Upper lobe of left lung (tissue), 4 donors: ENCODE data around the gene BPTF.

ENCODE experiments used
- EP300 ChIP-seq, 4 donors: sonication (generic); formaldehyde crosslinking; IDR thresholded peaks; one replicate each; pipeline ENCODE4 v1.5.1; 2017; ENCODE audit warnings: antibody characterized with exemption in 4 of 4, control low read depth in 2 of 4
- TF ChIP-seq, protein P1 (sequence below), 6 experiments: fragments of 450-650 bp in 4 of 6; fragments of 200-600 bp in 2 of 6; sonication (generic) in 2 of 6; IDR thresholded peaks; one replicate each; pipeline ENCODE4 v1.5.1; 2016 to 2019; ENCODE audit warnings: antibody characterized with exemption in 6 of 6

DNA sequence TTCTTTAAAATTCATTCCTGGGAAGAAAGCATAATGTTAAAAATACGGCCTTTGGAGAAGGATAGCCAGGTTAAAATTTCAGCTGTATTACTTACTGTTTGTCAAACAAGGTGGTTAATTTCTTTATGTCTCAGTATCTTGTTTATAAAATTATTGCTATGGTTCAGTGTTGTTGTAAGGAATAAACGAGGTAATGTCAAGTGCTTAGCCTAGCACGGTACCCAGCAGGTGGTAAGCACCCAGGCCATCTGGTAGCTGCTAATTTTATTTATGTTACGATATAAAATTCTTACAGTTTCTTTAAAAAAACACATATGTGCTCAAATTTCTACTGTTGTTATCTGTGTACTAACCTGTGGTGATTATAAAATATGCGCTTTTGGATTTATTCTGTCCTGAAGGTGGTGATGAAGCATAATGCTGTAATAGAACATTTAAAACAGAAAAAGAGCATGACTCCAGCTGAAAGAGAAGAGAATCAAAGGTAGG lies 122.1 kb downstream of the BPTF start:
- TF ChIP-seq, protein P1, sequence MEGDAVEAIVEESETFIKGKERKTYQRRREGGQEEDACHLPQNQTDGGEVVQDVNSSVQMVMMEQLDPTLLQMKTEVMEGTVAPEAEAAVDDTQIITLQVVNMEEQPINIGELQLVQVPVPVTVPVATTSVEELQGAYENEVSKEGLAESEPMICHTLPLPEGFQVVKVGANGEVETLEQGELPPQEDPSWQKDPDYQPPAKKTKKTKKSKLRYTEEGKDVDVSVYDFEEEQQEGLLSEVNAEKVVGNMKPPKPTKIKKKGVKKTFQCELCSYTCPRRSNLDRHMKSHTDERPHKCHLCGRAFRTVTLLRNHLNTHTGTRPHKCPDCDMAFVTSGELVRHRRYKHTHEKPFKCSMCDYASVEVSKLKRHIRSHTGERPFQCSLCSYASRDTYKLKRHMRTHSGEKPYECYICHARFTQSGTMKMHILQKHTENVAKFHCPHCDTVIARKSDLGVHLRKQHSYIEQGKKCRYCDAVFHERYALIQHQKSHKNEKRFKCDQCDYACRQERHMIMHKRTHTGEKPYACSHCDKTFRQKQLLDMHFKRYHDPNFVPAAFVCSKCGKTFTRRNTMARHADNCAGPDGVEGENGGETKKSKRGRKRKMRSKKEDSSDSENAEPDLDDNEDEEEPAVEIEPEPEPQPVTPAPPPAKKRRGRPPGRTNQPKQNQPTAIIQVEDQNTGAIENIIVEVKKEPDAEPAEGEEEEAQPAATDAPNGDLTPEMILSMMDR (IDR thresholded peaks at IDR 0.05), result no peak
- no peak for TF ChIP-seq EP300 (IDR thresholded peaks at IDR 0.05)
